OCI-LY3 (cell line): ENCODE results near the gene SPATA31A3.
"Not testable (repeated sequence)": the region's sequence is repeated elsewhere in the genome, so short reads cannot be mapped to it uniquely, and the experiment has no call there.

Experiments used
- CTCF ChIP-seq: fragments of 200-600, 300-600 bp; sonication (generic); IDR thresholded peaks from 2 replicates; pipeline ENCODE4 v1.5.1; 2014; ENCODE audit warnings: antibody characterized with exemption, low read length, low read depth
- EZH2phosphoT487 ChIP-seq: fragments of 200-600 bp; shearing (Covaris generic); IDR thresholded peaks from 2 replicates; pipeline ENCODE4 v1.6.1; 2018; ENCODE audit warnings: antibody characterized with exemption, mixed run types, low read depth

GRCh38 chr9:66938322-66938721 is 54.0 kb downstream of the SPATA31A3 start:
- TF ChIP-seq CTCF, EZH2phosphoT487: not testable (repeated sequence)
